Measurements from ENCODE around the gene SPECC1L. TPM values are rescaled to one million over a fixed set of nuclear protein-coding genes. Genes with fewer than 3 reads are reported as not detected.

SPECC1L gene
- total RNA-seq, 5 donors from 2014 or later (not counting 1 experiment from before 2014, with no cell fraction given), result 45.3 to 64.0 (median 54.5) TPM

- Mint-ChIP-seq H3K4me3 (peak overlapping the region; percentile 84 to 90 (median 89)), H3K4me1 (peaks cover 60 to 65% (median 65%) of the 10 kb centered on the region in 3 donors), H3K9me3 (no peaks in the 10 kb centered on the region), H3K36me3 (no peaks in the 10 kb centered on the region), H3K27me3 (peaks cover 0 to 3% of the 10 kb centered on the region in 2 donors), H3K27ac (peak overlapping the region; percentile 95 to 97)
- no peak for ATAC-seq (replicated peaks in 1 of 4)
- peaks cover 26 to 77% of the 10 kb centered on the region in 2 experiments for H3K4me1 ChIP-seq (ENCODE audit: control insufficient read depth in 1 of 2, extremely low read depth in 1 of 2, insufficient read depth in 2 of 2, low read length in 2 of 2)
- ChIA-PET CTCF (interaction anchor here in 1 of 2 donors (1.1 to 1.6 kb wide), 2 partner anchors 8 to 12 kb away, joined by 4 read pairs; no protein-coding TSS in a partner anchor), POLR2A (interaction anchor here in 1 of 2 donors (0.6 kb wide), 2 partner anchors 44 to 86 kb away, joined by 3 to 4 read pairs; no protein-coding TSS in a partner anchor)
- H3K27me3 ChIP-seq (replicated peaks in 1 of 2; ENCODE audit: control insufficient read depth in 2 of 2, extremely low read depth in 1 of 2, insufficient read depth in 2 of 2, low read length in 1 of 2), result peaks cover 0 to 10% of the 10 kb centered on the region in 2 experiments
- H3K36me3 ChIP-seq (ENCODE audit: control insufficient read depth in 2 of 2, extremely low read depth in 1 of 2, insufficient read depth in 1 of 2, low read length in 1 of 2), result no peaks in the 10 kb centered on the region
- H3K4me3 ChIP-seq (ENCODE audit: control insufficient read depth in 1 of 2, extremely low read depth in 1 of 2, low read length in 1 of 2), result peak overlapping the region; percentile 84 to 87
- peak in 1 of 35 experiments; percentile 38 for DNase-seq
- H3K27ac ChIP-seq (ENCODE audit: low read length), result peak overlapping the region; percentile 97
- WGBS (ENCODE audit: insufficient coverage), result 60% methylated on average over 1 of the region's 4 CpGs
- H3K9me3 ChIP-seq, result no peaks in the 10 kb centered on the region
These were observed 155.8 kb downstream of the SPECC1L start for GRCh38 chr22:24426436-24426835.

DNA sequence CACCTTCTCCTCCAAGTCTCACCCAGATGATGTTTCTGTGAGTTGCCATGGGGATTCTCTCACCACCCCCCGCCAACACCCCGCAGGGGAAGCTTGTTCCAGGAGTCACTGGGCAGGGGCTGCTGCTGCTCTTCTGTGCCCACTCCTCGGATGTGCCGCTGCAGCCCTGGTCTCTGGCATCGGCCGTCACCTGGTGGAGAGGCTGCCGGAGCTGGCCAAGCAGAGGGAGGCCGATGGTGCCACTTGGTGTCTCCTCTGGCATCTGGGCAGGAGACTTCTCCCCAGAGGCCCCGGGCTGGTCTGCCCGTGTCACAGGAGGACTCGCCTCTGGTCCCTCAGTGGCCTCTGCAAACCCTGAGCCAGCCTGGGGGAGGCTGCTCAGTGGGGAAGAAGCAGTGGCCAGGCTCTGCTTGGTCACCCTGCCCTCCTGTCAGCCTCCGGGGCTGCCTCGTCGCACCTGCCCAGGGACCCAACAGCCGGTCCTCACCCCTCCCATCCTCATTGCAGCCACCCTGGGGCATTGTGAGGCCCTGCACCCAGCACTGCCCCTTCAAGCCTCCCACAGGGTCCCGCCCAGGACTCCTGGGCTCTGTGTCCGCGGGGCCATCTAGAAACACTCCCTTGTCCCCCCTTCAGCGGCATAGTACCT is 156.3 kb downstream of the SPECC1L start:
- peaks cover 64 to 70% (median 69%) of the 10 kb centered on the region in 3 donors for H3K4me1 Mint-ChIP-seq
- CTCF ChIA-PET, result interaction anchor here in 1 of 2 donors (0.6 to 1.6 kb wide), 4 partner anchors 8 to 97 kb away, joined by 3 to 4 read pairs (median 4); no protein-coding TSS in a partner anchor
- no peaks in the 10 kb centered on the region for H3K9me3 Mint-ChIP-seq
- Histone ChIP-seq H3K9me3 (no peaks in the 10 kb centered on the region), H3K27me3 (replicated peaks in 1 of 2; ENCODE audit: control insufficient read depth in 2 of 2, extremely low read depth in 1 of 2, insufficient read depth in 2 of 2, low read length in 1 of 2) (peaks cover 0 to 5% of the 10 kb centered on the region in 2 experiments), H3K36me3 (ENCODE audit: control insufficient read depth in 2 of 2, extremely low read depth in 1 of 2, insufficient read depth in 1 of 2, low read length in 1 of 2) (peaks cover 0 to 4% of the 10 kb centered on the region in 2 donors), H3K4me1 (ENCODE audit: control insufficient read depth in 1 of 2, extremely low read depth in 1 of 2, insufficient read depth in 2 of 2, low read length in 2 of 2) (peaks cover 31 to 80% of the 10 kb centered on the region in 2 experiments), H3K4me3 (ENCODE audit: control insufficient read depth in 1 of 2, extremely low read depth in 1 of 2, low read length in 1 of 2) (peak overlapping the region; percentile 84 to 87), H3K27ac (ENCODE audit: low read length) (peak overlapping the region; percentile 97)
- H3K27me3 Mint-ChIP-seq, result peaks cover 0 to 3% of the 10 kb centered on the region in 2 donors
- ATAC-seq (replicated peaks in 1 of 4) (peak in 3 of 4 experiments; percentile 0 to 4 (median 2)), DNase-seq (peak in 13 of 35 experiments; percentile 16 to 50 (median 37))
- peak overlapping the region; percentile 95 to 97 for H3K27ac Mint-ChIP-seq
- 29% methylated on average over 17 of the region's 19 CpGs for WGBS (ENCODE audit: insufficient coverage)
- POLR2A ChIA-PET, result interaction anchor here in 1 of 2 donors (0.6 kb wide), 2 partner anchors 43 to 85 kb away, joined by 3 to 4 read pairs; no protein-coding TSS in a partner anchor
- peak overlapping the region; percentile 84 to 90 (median 89) for H3K4me3 Mint-ChIP-seq
- no peaks in the 10 kb centered on the region for H3K36me3 Mint-ChIP-seq

- Mint-ChIP-seq H3K27ac (peak within 1 kb of the TSS; percentile 95 to 97), H3K36me3 (no peaks in the 10 kb centered on the region), H3K4me3 (peak within 1 kb of the TSS; percentile 84 to 90 (median 89)), H3K27me3 (peaks cover 0 to under 1% of the 10 kb centered on the region in 2 donors), H3K9me3 (no peaks in the 10 kb centered on the region), H3K4me1 (peaks cover 71 to 74% (median 73%) of the 10 kb centered on the region in 3 donors)
- DNase-seq (peak; percentile 67 to 93 (median 88)), ATAC-seq (replicated peaks in 1 of 4) (peak; percentile 81 to 87 (median 82))
- Histone ChIP-seq H3K4me3 (ENCODE audit: control insufficient read depth in 1 of 2, extremely low read depth in 1 of 2, low read length in 1 of 2) (peak within 1 kb of the TSS; percentile 84 to 87), H3K4me1 (ENCODE audit: control insufficient read depth in 1 of 2, extremely low read depth in 1 of 2, insufficient read depth in 2 of 2, low read length in 2 of 2) (peaks cover 37 to 86% of the 10 kb centered on the region in 2 experiments), H3K27ac (ENCODE audit: low read length) (peak within 1 kb of the TSS; percentile 97), H3K36me3 (ENCODE audit: control insufficient read depth in 2 of 2, extremely low read depth in 1 of 2, insufficient read depth in 1 of 2, low read length in 1 of 2) (peaks cover 0 to 5% of the 10 kb centered on the region in 2 donors), H3K27me3 (replicated peaks in 1 of 2; ENCODE audit: control insufficient read depth in 2 of 2, extremely low read depth in 1 of 2, insufficient read depth in 2 of 2, low read length in 1 of 2) (no peaks in the 10 kb centered on the region), H3K9me3 (no peaks in the 10 kb centered on the region)
- under 1% methylated on average over 22 of the region's 22 CpGs for WGBS (ENCODE audit: insufficient coverage)
- CTCF ChIA-PET, result interaction anchor here in 1 of 2 donors (0.6 to 1.6 kb wide), 3 partner anchors 7 to 96 kb away, joined by 3 to 4 read pairs (median 3); no protein-coding TSS in a partner anchor
- POLR2A ChIA-PET, result no interaction called here
These were observed 157.0 kb downstream of the SPECC1L start, which contains the start of gene ADORA2A for GRCh38 chr22:24427500-24428164. TSS of gene ADORA2A (plus strand) at chr22:24427599. CDS start at chr22:24433405, 5,806 bp downstream.

DNA sequence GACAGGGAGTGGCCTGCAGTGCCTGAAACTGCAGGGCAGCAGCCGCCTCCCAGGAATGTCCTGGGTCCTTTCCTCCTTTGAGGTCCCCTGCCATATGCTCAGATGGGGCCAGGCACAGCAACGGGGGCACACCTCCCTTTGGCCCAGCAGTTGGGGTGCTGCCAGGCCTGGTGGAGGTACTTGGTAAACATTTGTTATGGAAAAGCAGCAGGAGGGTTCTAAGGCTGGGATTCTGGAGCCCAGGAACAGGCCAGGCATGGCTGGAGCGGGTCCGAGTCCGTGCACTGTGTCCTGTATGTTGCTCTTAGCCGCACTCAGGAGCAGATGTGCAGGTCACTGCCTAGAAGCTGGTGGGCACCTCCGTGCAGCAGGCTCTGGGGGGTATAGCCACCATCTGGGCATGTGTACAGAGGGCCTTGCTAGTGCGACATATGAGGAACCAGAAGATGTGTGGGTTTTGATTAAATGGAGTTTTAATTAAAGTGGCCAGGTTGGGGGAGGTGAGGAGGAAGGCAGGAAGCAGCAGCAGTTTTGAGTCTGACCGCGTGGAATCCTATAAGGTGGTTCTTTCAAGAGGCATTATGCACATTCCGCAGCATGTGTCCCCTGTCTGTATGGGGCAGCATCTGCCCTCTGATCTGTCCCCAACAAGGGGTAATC is 158.2 kb downstream of the SPECC1L start:
- Histone ChIP-seq H3K4me1 (ENCODE audit: control insufficient read depth in 1 of 2, extremely low read depth in 1 of 2, insufficient read depth in 2 of 2, low read length in 2 of 2) (peaks cover 50 to 95% of the 10 kb centered on the region in 2 experiments), H3K9me3 (no peaks in the 10 kb centered on the region), H3K27ac (ENCODE audit: low read length) (peak overlapping the region; percentile 97), H3K36me3 (ENCODE audit: control insufficient read depth in 2 of 2, extremely low read depth in 1 of 2, insufficient read depth in 1 of 2, low read length in 1 of 2) (peaks cover 9 to 15% of the 10 kb centered on the region in 2 donors), H3K4me3 (ENCODE audit: control insufficient read depth in 1 of 2, extremely low read depth in 1 of 2, low read length in 1 of 2) (peak overlapping the region; percentile 84 to 87), H3K27me3 (replicated peaks in 1 of 2; ENCODE audit: control insufficient read depth in 2 of 2, extremely low read depth in 1 of 2, insufficient read depth in 2 of 2, low read length in 1 of 2) (no peaks in the 10 kb centered on the region)
- H3K4me3 Mint-ChIP-seq, result peak overlapping the region; percentile 84 to 90 (median 89)
- H3K27me3 Mint-ChIP-seq, result no peaks in the 10 kb centered on the region
- no peak for ATAC-seq (replicated peaks in 1 of 4)
- ChIA-PET CTCF (interaction anchor here in 1 of 2 donors (0.5 kb wide), 1 partner anchor 1157 kb away, joined by 3 read pairs; no protein-coding TSS in a partner anchor), POLR2A (no interaction called here)
- H3K9me3 Mint-ChIP-seq, result no peaks in the 10 kb centered on the region
- no peaks in the 10 kb centered on the region for H3K36me3 Mint-ChIP-seq
- peaks cover 79 to 84% (median 83%) of the 10 kb centered on the region in 3 donors for H3K4me1 Mint-ChIP-seq
- 10% methylated on average over 10 of the region's 11 CpGs for WGBS (ENCODE audit: insufficient coverage)
- peak overlapping the region; percentile 95 to 97 for H3K27ac Mint-ChIP-seq
- DNase-seq, result no peak

DNA sequence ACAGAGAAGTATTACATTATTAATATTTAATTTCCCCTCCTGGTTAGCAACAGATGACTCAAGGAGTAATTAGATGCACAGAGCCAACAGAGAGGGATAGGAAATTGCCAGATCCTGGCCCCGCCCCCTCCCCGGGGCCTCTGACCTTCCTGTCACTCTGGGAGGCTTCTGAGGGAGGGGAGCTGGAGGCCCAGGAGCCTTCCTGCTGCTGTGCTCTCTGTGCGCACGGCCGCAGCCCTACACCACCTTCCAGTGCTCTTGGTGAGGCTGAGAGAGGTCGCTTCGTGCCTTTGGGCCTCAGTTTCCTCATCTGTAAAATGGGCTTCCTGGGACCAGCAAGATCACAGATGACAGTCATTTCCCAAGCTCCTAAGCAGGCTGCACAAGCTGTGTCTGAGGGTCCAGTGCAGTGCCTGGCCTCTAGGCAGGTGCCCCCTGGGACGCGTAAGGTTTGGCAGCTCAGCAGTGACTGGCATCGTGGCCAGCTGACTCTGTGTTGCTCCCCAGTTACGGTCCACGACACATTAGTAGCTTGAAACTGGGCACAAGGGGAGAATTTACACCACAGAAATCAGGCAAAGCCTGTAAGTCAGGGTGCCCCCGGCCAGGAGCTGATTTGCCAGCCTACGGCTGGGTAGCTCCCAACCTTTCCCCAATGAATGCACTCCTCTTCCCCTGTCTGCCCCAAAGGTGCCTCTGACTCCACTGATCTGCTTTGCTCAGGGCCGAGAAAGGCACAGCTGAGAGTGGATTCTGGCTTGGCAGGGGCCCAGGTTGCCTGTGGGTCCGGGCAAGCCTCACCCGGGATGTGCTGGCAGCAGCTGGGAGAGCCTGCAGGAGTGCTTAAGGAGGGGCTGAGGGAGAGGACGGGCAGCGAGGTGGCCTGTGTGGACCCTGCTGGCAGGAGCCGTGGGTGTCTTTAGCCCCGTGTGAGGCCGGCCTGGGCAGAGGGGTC is 159.1 kb downstream of the SPECC1L start:
- H3K4me1 Mint-ChIP-seq, result peaks cover 87 to 90% (median 90%) of the 10 kb centered on the region in 3 donors
- WGBS (ENCODE audit: insufficient coverage), result 58% methylated on average over 14 of the region's 22 CpGs
- H3K27me3 Mint-ChIP-seq, result no peaks in the 10 kb centered on the region
- peak overlapping the region; percentile 84 to 87 for H3K4me3 ChIP-seq (ENCODE audit: control insufficient read depth in 1 of 2, extremely low read depth in 1 of 2, low read length in 1 of 2)
- H3K9me3 ChIP-seq, result no peaks in the 10 kb centered on the region
- no peaks in the 10 kb centered on the region for H3K36me3 Mint-ChIP-seq
- H3K27me3 ChIP-seq (replicated peaks in 1 of 2; ENCODE audit: control insufficient read depth in 2 of 2, extremely low read depth in 1 of 2, insufficient read depth in 2 of 2, low read length in 1 of 2), result no peaks in the 10 kb centered on the region
- peak overlapping the region; percentile 95 to 97 for H3K27ac Mint-ChIP-seq
- H3K27ac ChIP-seq (ENCODE audit: low read length), result peak overlapping the region; percentile 97
- H3K4me3 Mint-ChIP-seq, result peak overlapping the region; percentile 84 to 90 (median 89)
- H3K36me3 ChIP-seq (ENCODE audit: control insufficient read depth in 2 of 2, extremely low read depth in 1 of 2, insufficient read depth in 1 of 2, low read length in 1 of 2), result peaks cover 9 to 17% of the 10 kb centered on the region in 2 donors
- ChIA-PET POLR2A (no interaction called here), CTCF (interaction anchor here (0.5 to 1.1 kb wide), 2 partner anchors 9 to 1158 kb away, joined by 3 to 4 read pairs; no protein-coding TSS in a partner anchor)
- ATAC-seq (replicated peaks in 1 of 4) (no peak), DNase-seq (peak in 29 of 35 experiments; percentile 30 to 68 (median 42))
- peaks cover 57 to 99% of the 10 kb centered on the region in 2 experiments for H3K4me1 ChIP-seq (ENCODE audit: control insufficient read depth in 1 of 2, extremely low read depth in 1 of 2, insufficient read depth in 2 of 2, low read length in 2 of 2)
- no peaks in the 10 kb centered on the region for H3K9me3 Mint-ChIP-seq
